Epidermal melanocyte (primary cell): ENCODE results near the gene ADGRG7.
"Not testable (repeated sequence)": the region's sequence is repeated elsewhere in the genome, so short reads cannot be mapped to it uniquely, and the experiment has no call there.

Experiments used
- DNase-seq: peaks from one replicate; pipeline ENCODE4 v3.0.0; 2011; ENCODE audit warnings: low spot score; ENCODE audit not compliant: insufficient read length

ADGRG7 gene

GRCh38 chr3:100645913-100646312 is 36.5 kb downstream of the ADGRG7 start:
- DNase-seq, result no peak

- DNase-seq, result no peak
These were observed 37.8 kb downstream of the ADGRG7 start for GRCh38 chr3:100647171-100647570.

GRCh38 chr3:100647657-100648056 is 38.3 kb downstream of the ADGRG7 start:
- no peak for DNase-seq

- DNase-seq, result no peak
These were observed 41.5 kb downstream of the ADGRG7 start for GRCh38 chr3:100650651-100651619.

- DNase-seq, result no peak
These were observed 44.3 kb downstream of the ADGRG7 start for GRCh38 chr3:100653604-100654294.

- no peak for DNase-seq
These were observed 47.5 kb downstream of the ADGRG7 start for GRCh38 chr3:100656945-100657344.

- DNase-seq, result not testable (repeated sequence)
These were observed 51.9 kb downstream of the ADGRG7 start for GRCh38 chr3:100661294-100661693.

GRCh38 chr3:100662113-100662823 is 52.9 kb downstream of the ADGRG7 start:
- DNase-seq, result no peak

- DNase-seq, result no peak
These were observed 55.8 kb downstream of the ADGRG7 start for GRCh38 chr3:100665230-100665629.

GRCh38 chr3:100666699-100667098 is 57.3 kb downstream of the ADGRG7 start:
- DNase-seq, result not testable (repeated sequence)

- DNase-seq, result not testable (repeated sequence)
These were observed 57.9 kb downstream of the ADGRG7 start for GRCh38 chr3:100667316-100667715.

GRCh38 chr3:100670995-100671394 is 61.6 kb downstream of the ADGRG7 start:
- DNase-seq, result not testable (repeated sequence)

GRCh38 chr3:100681496-100681895 is 72.1 kb downstream of the ADGRG7 start:
- no peak for DNase-seq

- no peak for DNase-seq
These were observed 72.9 kb downstream of the ADGRG7 start for GRCh38 chr3:100682056-100682853.

GRCh38 chr3:100682854-100683760 is 73.7 kb downstream of the ADGRG7 start:
- DNase-seq, result no peak

- no peak for DNase-seq
These were observed 83.8 kb downstream of the ADGRG7 start for GRCh38 chr3:100693225-100693624.

GRCh38 chr3:100695696-100696095 is 86.3 kb downstream of the ADGRG7 start:
- DNase-seq, result no peak

- no peak for DNase-seq
These were observed 86.8 kb downstream of the ADGRG7 start for GRCh38 chr3:100696161-100696560.

- no peak for DNase-seq
These were observed 87.8 kb downstream of the ADGRG7 start for GRCh38 chr3:100697172-100697571.

GRCh38 chr3:100697723-100698285 is 88.4 kb downstream of the ADGRG7 start:
- no peak for DNase-seq
